GM18502 (cell line): ENCODE data around the gene TK2.
"Not testable (repeated sequence)": the region's sequence is repeated elsewhere in the genome, so short reads cannot be mapped to it uniquely, and the experiment has no call there.

Experiments
- ATAC-seq: cut with Tn5 transposase; IDR thresholded peaks from one replicate; pipeline ENCODE4 v1.9.1; 2021; ENCODE audit warnings: mild to moderate bottlenecking; ENCODE audit not compliant: unreplicated experiment, poor library complexity

The TK2 gene

GRCh38 chr16:66521951-66522771 lies 27.8 kb downstream of the TK2 start:
- ATAC-seq: peak; percentile 74

GRCh38 chr16:66521252-66521713 lies 28.6 kb downstream of the TK2 start:
- ATAC-seq: no peak

- no peak for ATAC-seq
Observed at GRCh38 chr16:66520406-66521170, 29.3 kb downstream of the TK2 start.

GRCh38 chr16:66519482-66520373 lies 30.2 kb downstream of the TK2 start:
- no peak for ATAC-seq

GRCh38 chr16:66517586-66518263 lies 32.2 kb downstream of the TK2 start:
- ATAC-seq: no peak

- peak; percentile 96 for ATAC-seq
Observed at GRCh38 chr16:66516808-66517585, 32.9 kb downstream of the TK2 start.

- no peak for ATAC-seq
Observed at GRCh38 chr16:66516509-66516807, 33.5 kb downstream of the TK2 start.

GRCh38 chr16:66515596-66516508 lies 34.1 kb downstream of the TK2 start:
- peak; percentile 2 for ATAC-seq

GRCh38 chr16:66514980-66515595 lies 34.8 kb downstream of the TK2 start:
- not testable (repeated sequence) for ATAC-seq

GRCh38 chr16:66514391-66514790 lies 35.5 kb downstream of the TK2 start:
- not testable (repeated sequence) for ATAC-seq

- ATAC-seq: no peak
Observed at GRCh38 chr16:66513111-66513723, 36.7 kb downstream of the TK2 start.

GRCh38 chr16:66512272-66513110 lies 37.4 kb downstream of the TK2 start:
- ATAC-seq: no peak

GRCh38 chr16:66511602-66512271 lies 38.2 kb downstream of the TK2 start:
- ATAC-seq: no peak

- ATAC-seq: no peak
Observed at GRCh38 chr16:66510711-66511601, 39.0 kb downstream of the TK2 start.

GRCh38 chr16:66510298-66510697 lies 39.6 kb downstream of the TK2 start:
- ATAC-seq: no peak
